ENCODE measurements around the gene HCFC2. TPM values are rescaled to one million over a fixed set of nuclear protein-coding genes. Genes with fewer than 3 reads are reported as not detected.

The HCFC2 gene
- total and polyA plus RNA-seq, 4 donors, result 5.8 to 17.4 (median 9.9) TPM

DNA sequence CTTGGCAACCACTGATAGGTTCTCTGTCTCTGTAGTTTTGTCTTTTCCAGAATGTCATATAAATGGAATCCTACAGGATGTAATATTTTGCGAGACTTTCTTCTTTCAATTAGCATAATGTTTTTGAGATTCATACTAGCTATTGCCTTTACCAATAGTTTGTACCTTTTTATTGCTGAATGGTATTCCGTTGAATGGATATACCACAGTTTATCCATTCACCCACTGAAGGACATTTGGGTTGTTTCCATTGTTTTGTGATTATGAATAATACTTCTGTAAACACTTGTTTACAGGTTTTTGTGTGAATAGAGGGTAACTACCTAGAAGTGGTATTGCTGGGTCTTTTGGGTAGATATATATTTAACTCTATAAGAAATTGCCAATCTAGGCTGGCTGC is 40.6 kb upstream of the HCFC2 start (continued):
- TF ChIP-seq, protein P1, sequence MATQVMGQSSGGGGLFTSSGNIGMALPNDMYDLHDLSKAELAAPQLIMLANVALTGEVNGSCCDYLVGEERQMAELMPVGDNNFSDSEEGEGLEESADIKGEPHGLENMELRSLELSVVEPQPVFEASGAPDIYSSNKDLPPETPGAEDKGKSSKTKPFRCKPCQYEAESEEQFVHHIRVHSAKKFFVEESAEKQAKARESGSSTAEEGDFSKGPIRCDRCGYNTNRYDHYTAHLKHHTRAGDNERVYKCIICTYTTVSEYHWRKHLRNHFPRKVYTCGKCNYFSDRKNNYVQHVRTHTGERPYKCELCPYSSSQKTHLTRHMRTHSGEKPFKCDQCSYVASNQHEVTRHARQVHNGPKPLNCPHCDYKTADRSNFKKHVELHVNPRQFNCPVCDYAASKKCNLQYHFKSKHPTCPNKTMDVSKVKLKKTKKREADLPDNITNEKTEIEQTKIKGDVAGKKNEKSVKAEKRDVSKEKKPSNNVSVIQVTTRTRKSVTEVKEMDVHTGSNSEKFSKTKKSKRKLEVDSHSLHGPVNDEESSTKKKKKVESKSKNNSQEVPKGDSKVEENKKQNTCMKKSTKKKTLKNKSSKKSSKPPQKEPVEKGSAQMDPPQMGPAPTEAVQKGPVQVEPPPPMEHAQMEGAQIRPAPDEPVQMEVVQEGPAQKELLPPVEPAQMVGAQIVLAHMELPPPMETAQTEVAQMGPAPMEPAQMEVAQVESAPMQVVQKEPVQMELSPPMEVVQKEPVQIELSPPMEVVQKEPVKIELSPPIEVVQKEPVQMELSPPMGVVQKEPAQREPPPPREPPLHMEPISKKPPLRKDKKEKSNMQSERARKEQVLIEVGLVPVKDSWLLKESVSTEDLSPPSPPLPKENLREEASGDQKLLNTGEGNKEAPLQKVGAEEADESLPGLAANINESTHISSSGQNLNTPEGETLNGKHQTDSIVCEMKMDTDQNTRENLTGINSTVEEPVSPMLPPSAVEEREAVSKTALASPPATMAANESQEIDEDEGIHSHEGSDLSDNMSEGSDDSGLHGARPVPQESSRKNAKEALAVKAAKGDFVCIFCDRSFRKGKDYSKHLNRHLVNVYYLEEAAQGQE (IDR thresholded peaks at IDR 0.05), result no peak
- TF ChIP-seq TAF1 (conservative IDR thresholded peaks at IDR 0.05), result no peak
- TF ChIP-seq RXRA (IDR thresholded peaks at IDR 0.05), result no peak
- no peak for TF ChIP-seq FOXA2 (IDR thresholded peaks at IDR 0.05)
- TF ChIP-seq FOXA1 (IDR thresholded peaks at IDR 0.05), result no peak

GRCh38 chr12:104024348-104024747 is 40.0 kb upstream of the HCFC2 start:
- no peak for TF ChIP-seq RAD21 (IDR thresholded peaks at IDR 0.05)
- no peak for TF ChIP-seq RXRA (IDR thresholded peaks at IDR 0.05)
- TF ChIP-seq, protein P1 (IDR thresholded peaks at IDR 0.05), result no peak
- TF ChIP-seq, protein P2, sequence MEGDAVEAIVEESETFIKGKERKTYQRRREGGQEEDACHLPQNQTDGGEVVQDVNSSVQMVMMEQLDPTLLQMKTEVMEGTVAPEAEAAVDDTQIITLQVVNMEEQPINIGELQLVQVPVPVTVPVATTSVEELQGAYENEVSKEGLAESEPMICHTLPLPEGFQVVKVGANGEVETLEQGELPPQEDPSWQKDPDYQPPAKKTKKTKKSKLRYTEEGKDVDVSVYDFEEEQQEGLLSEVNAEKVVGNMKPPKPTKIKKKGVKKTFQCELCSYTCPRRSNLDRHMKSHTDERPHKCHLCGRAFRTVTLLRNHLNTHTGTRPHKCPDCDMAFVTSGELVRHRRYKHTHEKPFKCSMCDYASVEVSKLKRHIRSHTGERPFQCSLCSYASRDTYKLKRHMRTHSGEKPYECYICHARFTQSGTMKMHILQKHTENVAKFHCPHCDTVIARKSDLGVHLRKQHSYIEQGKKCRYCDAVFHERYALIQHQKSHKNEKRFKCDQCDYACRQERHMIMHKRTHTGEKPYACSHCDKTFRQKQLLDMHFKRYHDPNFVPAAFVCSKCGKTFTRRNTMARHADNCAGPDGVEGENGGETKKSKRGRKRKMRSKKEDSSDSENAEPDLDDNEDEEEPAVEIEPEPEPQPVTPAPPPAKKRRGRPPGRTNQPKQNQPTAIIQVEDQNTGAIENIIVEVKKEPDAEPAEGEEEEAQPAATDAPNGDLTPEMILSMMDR (IDR thresholded peaks at IDR 0.05; ENCODE audit: low read depth, low read length, missing input control), result no peak
- TF ChIP-seq GABPA (IDR thresholded peaks at IDR 0.05 in 1 of 2, conservative IDR thresholded peaks at IDR 0.05 in 1 of 2), result no peak
- TF ChIP-seq NR2F2 (IDR thresholded peaks at IDR 0.05), result no peak
- no peak for TF ChIP-seq HNF4G (IDR thresholded peaks at IDR 0.05)
- TF ChIP-seq, protein P3, sequence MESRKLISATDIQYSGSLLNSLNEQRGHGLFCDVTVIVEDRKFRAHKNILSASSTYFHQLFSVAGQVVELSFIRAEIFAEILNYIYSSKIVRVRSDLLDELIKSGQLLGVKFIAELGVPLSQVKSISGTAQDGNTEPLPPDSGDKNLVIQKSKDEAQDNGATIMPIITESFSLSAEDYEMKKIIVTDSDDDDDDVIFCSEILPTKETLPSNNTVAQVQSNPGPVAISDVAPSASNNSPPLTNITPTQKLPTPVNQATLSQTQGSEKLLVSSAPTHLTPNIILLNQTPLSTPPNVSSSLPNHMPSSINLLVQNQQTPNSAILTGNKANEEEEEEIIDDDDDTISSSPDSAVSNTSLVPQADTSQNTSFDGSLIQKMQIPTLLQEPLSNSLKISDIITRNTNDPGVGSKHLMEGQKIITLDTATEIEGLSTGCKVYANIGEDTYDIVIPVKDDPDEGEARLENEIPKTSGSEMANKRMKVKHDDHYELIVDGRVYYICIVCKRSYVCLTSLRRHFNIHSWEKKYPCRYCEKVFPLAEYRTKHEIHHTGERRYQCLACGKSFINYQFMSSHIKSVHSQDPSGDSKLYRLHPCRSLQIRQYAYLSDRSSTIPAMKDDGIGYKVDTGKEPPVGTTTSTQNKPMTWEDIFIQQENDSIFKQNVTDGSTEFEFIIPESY (IDR thresholded peaks at IDR 0.05), result no peak
- TF ChIP-seq, protein P4, sequence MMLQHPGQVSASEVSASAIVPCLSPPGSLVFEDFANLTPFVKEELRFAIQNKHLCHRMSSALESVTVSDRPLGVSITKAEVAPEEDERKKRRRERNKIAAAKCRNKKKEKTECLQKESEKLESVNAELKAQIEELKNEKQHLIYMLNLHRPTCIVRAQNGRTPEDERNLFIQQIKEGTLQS (IDR thresholded peaks at IDR 0.05), result no peak
- TF ChIP-seq TAF1 (conservative IDR thresholded peaks at IDR 0.05), result no peak
- no peak for TF ChIP-seq JUND (IDR thresholded peaks at IDR 0.05)
- no peak for TF ChIP-seq FOXA2 (IDR thresholded peaks at IDR 0.05)
- no peak for TF ChIP-seq FOXA1 (IDR thresholded peaks at IDR 0.05)
- WGBS, result 91% methylated on average over 6 of the region's 6 CpGs

More at GRCh38 chr12:104024348-104024747, 40.0 kb upstream of the HCFC2 start:
- DNase-seq (ENCODE audit: low spot score), result no peak
- Histone ChIP-seq H3K9me3 (ENCODE audit: control insufficient read depth in 4 of 4, low read length in 3 of 4) (no peaks in the 10 kb centered on the region), H3K9ac (ENCODE audit: low read depth in 1 of 2, low read length in 2 of 2) (no peak overlapping the region), H3K36me3 (ENCODE audit: control insufficient read depth in 4 of 4, insufficient read depth in 3 of 4, low read depth in 1 of 4, low read length in 3 of 4) (peaks cover 0 to 1% (median 0%) of the 10 kb centered on the region in 4 donors), H3K4me1 (ENCODE audit: control insufficient read depth in 4 of 4, insufficient read depth in 4 of 4, low read length in 3 of 4) (no peaks in the 10 kb centered on the region), H3K27ac (ENCODE audit: low read depth in 1 of 2, low read length in 2 of 2) (no peak overlapping the region), H3K4me3 (ENCODE audit: low read depth in 1 of 3, low read length in 3 of 3) (no peak overlapping the region), H3K27me3 (ENCODE audit: control insufficient read depth in 4 of 4, insufficient read depth in 4 of 4, low read length in 3 of 4) (no peaks in the 10 kb centered on the region)

Data from liver (tissue), 9 donors.